ENCODE data around the gene TROAP.

The TROAP gene

GRCh38 chr12:49344486-49345050 lies 21.5 kb downstream of the TROAP start:
- no peak for DNase-seq

- DNase-seq, result no peak
Observed at GRCh38 chr12:49345051-49345824, 22.2 kb downstream of the TROAP start.

- DNase-seq, result no peak
Observed at GRCh38 chr12:49345825-49346658, 23.0 kb downstream of the TROAP start.

GRCh38 chr12:49346659-49347310 lies 23.7 kb downstream of the TROAP start, which contains the start of gene DNAJC22:
Gene DNAJC22 (plus strand): TSS chr12:49346888. CDS start chr12:49348873, 1,985 bp downstream.
- DNase-seq, result no peak

DNA sequence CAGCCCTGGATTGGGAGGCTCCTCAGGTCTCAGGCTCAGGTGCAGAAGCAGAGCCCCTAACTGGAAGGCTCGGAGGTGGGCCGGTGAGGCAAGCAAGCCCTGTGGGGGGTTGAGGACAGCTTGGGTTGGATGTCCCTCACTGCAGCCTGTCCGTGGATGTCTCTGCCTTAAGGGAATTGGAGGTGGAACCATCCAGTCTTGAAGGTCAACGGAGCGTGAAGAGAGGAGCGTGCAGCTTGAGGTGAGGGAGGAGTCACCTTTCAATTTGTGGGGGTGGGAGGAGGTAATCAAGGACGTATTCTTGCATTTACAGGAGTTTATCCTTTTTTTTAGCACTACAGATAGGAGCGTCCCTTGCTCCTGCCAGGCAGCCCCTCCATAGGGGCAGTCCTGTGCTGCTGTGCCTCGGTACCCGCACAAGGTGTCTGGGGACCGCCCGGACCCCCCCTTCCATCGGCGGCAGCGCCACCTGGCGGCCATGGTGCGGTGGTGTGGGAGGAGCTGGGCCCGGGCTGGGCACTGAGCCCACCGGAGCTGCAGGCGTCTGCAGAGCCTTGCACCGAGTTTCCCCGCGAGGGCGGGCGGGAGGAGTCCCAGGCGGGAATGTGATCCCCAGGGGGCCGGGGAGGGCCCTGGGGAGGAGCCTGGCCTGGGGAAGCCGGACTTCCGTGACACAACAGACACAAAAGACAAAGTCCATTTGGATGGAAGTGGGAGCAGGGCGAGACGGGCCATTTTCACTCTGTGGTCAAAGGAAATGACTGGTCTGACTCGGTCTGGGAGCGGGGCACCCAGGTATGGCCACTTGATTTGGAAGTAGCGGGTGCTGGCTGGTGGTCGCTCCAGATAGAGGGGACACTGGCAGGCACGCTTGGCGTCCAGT lies 24.5 kb downstream of the TROAP start:
- DNase-seq, result peak; percentile 83

DNA sequence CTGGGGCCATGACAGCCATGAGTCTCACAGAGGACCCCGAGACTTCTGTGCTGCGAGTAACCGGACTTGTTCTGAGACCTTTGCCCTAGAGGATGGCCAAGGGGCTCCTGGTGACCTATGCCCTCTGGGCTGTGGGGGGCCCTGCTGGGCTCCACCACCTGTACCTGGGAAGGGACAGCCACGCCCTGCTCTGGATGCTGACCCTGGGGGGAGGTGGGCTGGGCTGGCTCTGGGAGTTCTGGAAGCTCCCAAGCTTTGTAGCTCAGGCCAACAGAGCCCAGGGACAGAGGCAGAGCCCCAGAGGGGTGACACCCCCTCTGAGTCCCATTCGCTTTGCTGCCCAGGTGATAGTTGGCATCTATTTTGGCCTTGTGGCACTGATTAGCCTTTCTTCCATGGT lies 25.7 kb downstream of the TROAP start:
- DNase-seq, result no peak

- no peak for DNase-seq
Observed at GRCh38 chr12:49349266-49349665, 26.2 kb downstream of the TROAP start.

- DNase-seq, result no peak
Observed at GRCh38 chr12:49352351-49352750, 29.3 kb downstream of the TROAP start.

DNA sequence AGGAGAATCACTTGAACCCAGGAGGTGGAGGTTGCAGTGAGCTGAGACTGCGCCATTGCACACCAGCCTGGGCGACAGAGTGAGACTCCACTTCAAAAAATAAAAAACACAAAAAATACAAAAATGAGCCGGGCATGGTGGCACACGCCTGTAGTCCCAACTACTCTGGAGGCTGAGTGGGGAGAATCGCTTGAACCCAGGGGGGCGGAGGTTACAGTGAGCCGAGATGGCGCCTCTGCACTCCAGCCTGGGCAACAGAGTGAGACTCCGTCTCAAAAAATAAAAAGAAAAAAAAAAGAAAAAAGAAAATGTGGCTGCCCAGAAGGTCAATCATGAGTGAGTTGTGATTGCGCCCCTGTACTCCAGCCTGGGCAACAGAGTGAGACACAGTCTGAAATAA lies 32.9 kb downstream of the TROAP start:
- DNase-seq, result no peak

DNA sequence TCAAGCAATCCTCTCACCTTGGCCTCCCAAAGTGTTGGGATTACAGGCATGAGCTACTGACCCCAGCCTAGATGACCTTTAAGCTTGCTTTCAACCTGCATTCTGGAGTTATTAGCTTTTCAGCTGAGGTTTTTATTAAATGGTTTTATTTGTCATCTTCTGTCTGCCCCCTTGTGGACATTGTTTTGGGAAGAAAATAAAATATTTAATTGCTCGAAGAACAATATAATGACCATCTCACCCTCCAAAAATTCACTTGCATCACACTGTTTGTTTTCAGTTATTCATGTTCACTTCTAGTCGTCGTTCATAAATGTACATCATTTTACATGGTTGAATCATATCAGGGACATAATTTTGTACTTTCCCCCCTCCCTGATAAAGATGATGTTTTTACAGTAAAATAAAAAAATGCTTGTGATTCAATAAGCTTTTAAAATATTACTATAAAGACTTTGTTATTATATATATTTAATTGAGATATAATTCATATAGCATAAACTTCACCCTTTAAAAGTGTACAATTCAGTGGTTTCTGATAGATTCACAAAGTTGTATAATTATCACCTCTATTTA lies 34.1 kb downstream of the TROAP start:
- DNase-seq, result no peak

GRCh38 chr12:49358483-49359141 lies 35.6 kb downstream of the TROAP start:
- DNase-seq, result peak; percentile 51

- no peak for DNase-seq
Observed at GRCh38 chr12:49359671-49360070, 36.6 kb downstream of the TROAP start.

DNA sequence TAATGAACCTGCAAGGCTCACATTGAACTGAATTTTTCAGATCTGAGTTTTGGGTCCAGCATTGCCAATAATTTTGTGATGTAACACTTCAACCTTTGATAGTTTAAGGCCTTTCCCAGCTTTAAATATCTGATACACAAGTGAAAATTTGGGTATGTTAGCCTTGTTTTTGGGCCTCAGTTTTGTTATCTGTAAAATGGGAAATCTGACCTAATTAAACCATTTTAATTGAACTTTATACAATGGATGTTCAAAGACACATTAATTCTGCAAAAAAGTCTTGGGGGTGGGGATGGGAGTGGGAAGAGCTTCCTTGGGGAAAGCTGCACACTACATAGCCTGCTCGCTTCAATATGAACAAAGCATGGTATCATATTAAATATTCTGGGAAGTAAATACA lies 39.0 kb downstream of the TROAP start:
- DNase-seq, result no peak

DNA sequence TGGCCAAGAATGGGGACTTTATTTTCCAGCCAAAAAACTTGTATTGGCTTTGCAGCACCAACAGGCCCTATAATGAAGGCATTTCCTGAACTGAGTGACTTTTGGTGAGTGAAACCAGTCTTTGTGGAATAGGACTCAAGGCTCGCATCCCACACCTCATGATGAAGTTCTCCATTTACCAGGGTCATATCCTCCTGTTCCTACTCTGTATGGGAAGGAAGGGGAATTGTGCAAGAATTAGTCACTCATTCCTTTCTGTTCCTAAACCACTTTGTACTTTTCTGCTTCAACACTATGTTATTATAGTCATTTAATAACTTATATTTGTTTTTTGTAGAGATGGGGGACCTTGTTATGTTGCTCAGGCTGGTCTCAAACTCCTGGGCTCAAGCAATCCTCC lies 41.9 kb downstream of the TROAP start:
- DNase-seq, result no peak

DNA sequence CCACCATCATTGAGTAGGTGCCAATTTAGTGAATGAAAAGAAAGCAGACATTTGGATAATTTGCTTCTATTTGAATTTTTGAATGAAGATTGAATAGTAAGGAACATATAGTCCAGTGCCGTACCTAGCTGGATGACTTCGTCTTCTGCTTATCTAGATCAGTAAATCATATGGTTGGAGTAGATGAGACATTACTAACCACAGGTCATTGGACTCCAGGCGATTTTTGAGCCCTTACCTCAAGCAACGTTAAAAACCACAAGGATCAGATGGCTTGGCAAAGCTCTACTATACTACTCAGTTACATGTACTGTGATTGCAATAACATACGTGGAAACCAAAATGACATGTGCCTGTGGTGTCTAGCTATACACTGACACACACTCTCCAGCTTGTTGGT lies 42.5 kb downstream of the TROAP start:
- no peak for DNase-seq

- DNase-seq, result no peak
Observed at GRCh38 chr12:49366096-49366651, 43.1 kb downstream of the TROAP start.

DNA sequence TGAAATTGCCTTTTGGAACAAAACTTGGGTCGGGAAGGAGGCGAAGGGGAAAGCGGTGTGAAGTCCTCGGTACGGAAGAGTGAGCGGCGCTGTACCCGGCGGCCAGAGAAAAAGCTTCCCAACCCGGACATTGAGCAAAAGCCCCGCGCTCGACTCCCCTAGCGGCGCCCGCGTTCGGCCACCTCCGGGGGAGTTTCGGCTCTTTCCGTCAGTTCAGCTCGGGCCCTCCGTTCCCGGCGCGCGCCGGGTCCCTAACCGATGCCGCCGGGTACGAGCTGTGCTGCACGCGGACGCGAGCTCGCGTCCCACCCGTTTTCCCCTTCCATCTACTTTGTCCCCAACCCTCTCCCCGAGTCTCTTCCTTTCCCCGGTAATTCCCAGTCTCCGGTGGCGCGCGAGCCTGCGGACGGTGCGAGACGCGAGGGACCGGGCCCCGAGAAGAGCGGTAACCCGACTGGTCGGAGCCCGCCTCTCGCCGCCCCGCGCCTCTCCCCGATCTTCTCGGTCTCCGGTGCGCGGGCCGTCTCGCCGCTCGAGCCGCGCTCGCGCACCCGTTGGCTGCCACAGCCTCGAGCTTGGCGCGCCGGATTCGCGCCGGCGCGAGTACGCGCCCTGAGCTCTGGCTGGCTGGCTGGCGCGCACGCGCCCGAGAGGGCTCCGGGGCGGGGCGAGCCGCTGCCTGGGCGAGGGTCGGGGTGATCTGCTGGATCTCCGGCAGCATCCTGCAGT lies 43.8 kb downstream of the TROAP start:
- DNase-seq, result peak; percentile 99

GRCh38 chr12:49367381-49368239 lies 44.6 kb downstream of the TROAP start, which contains the start of gene SPATS2:
Gene SPATS2 (plus strand): TSS chr12:49367462. CDS start chr12:49461013, 93,551 bp downstream.
- DNase-seq, result no peak

- no peak for DNase-seq
Observed at GRCh38 chr12:49368240-49368600, 45.2 kb downstream of the TROAP start.
